Left lung (tissue), 10 donors: ENCODE results near the gene U2AF1. TPM values are rescaled to one million over a fixed set of nuclear protein-coding genes. Genes with fewer than 3 reads are reported as not detected.
"Not testable (repeated sequence)": the region's sequence is repeated elsewhere in the genome, so short reads cannot be mapped to it uniquely, and the experiment has no call there.

ENCODE experiments used
- ATAC-seq: fragments of 200-7000 bp; cut with Tn5 transposase; one replicate; pipeline ENCODE4 v1.9.1; 2020; ENCODE audit warnings: moderate library complexity
- DNase-seq, 4 donors: peaks; one replicate each; pipeline ENCODE4 v3.0.0-alpha.2; 2013 to 2020
- H3K27ac ChIP-seq, 2 donors: fragments of 200-600 bp; sonication (generic) in 1 of 2; one replicate each; pipeline versions ENCODE4 v1.5.0 to v1.8.0; 2020 to 2021
- H3K27me3 ChIP-seq, 2 donors: fragments of 200-600 bp; sonication (generic) in 1 of 2; one replicate each; pipeline versions ENCODE4 v1.5.0 to v1.8.0; 2020 to 2021
- H3K36me3 ChIP-seq, 2 donors: fragments of 200-600 bp; sonication (generic) in 1 of 2; one replicate each; pipeline versions ENCODE4 v1.5.0 to v1.8.0; 2020 to 2021
- H3K4me1 ChIP-seq, 2 donors: fragments of 200-600 bp; one replicate each; pipeline ENCODE4 v1.8.0; 2021
- H3K4me3 ChIP-seq, 2 donors: fragments of 200-600 bp; sonication (generic) in 1 of 2; one replicate each; pipeline versions ENCODE4 v1.5.0 to v1.8.0; 2020 to 2021; ENCODE audit warnings: mild to moderate bottlenecking in 1 of 2
- H3K9me3 ChIP-seq, 2 donors: fragments of 200-600 bp; sonication (generic) in 1 of 2; one replicate each; pipeline versions ENCODE4 v1.5.0 to v1.8.0; 2020 to 2021
- intact Hi-C, 2 donors: fragments of 100-400 bp; cut with DNase I; formaldehyde crosslinking; loops; one replicate each; pipeline versions ENCODE4 v1.11.2 to v1.14.2; 2022
- polyA plus RNA-seq, 6 donors: library from polyadenylated mRNA; unstranded; fragments of 120-200 nt; gene quantifications; one replicate each; pipeline ENCODE4 v1.2.1, GENCODE V29; 2013; ENCODE audit not compliant: insufficient read length in 6 of 6
- total RNA-seq, 2 donors: library from RNA; stranded (reverse); fragmentation: NEBNext Ultra II Directional; extraction: Animal tissue kit (Norgen Biotek cat#: 25700); gene quantifications; one replicate each; pipeline ENCODE4 v1.2.1, GENCODE V29; 2021
- donor health status: DM: no; HTN: yes; CAD: no.
- donor health status: DM: no; HTN: no; CAD: no.

Gene U2AF1
- total and polyA plus RNA-seq, 8 donors: 26.4 to 89.4 (median 43.1) TPM

GRCh38 chr21:43114483-43114882, 7.1 kb upstream of the U2AF1 start:
- H3K4me3 ChIP-seq, intact Hi-C loops, H3K9me3 ChIP-seq, H3K27ac ChIP-seq, H3K36me3 ChIP-seq, ATAC-seq, DNase-seq, H3K27me3 ChIP-seq, H3K4me1 ChIP-seq: not testable (repeated sequence)

- H3K4me3 ChIP-seq, DNase-seq, H3K9me3 ChIP-seq, H3K27me3 ChIP-seq, H3K27ac ChIP-seq, H3K4me1 ChIP-seq, H3K36me3 ChIP-seq, ATAC-seq, intact Hi-C loops: not testable (repeated sequence)
Measured at GRCh38 chr21:43109006-43109405, 1.6 kb upstream of the U2AF1 start.

DNA sequence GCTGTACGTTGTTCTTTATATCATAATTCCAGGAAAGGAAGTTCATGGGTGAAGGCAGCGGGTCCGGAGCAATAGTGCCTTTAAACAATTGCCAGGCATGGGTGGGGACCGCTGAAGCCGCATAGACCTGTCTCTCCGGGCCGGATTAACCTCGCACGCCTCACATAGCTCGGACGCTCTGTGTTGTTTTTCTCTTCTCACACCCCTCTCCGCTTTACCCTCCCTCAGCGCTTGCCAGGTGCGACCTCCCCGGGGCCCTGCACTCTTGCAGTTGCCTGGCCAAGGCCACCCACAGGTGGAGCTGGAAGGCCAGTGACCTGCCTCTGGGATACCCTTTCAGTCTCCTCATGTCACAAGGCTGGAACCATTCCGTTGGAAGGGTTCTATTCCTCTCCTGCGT, 807 bp upstream of the U2AF1 start:
- DNase-seq, intact Hi-C loops: not testable (repeated sequence)
- peak; percentile 24 for ATAC-seq

GRCh38 chr21:43107794-43108137, 396 bp upstream of the U2AF1 start:
- intact Hi-C loops, H3K9me3 ChIP-seq, H3K4me3 ChIP-seq, H3K4me1 ChIP-seq, H3K27ac ChIP-seq, H3K36me3 ChIP-seq, DNase-seq, H3K27me3 ChIP-seq: not testable (repeated sequence)
- ATAC-seq: peak; percentile 36

More for the DNA sequence above, 807 bp upstream of the U2AF1 start:
- not testable (repeated sequence) for H3K4me3 ChIP-seq, H3K4me1 ChIP-seq, H3K27me3 ChIP-seq, H3K9me3 ChIP-seq, H3K27ac ChIP-seq, H3K36me3 ChIP-seq

- DNase-seq, H3K4me3 ChIP-seq, intact Hi-C loops, H3K27ac ChIP-seq, ATAC-seq, H3K36me3 ChIP-seq, H3K9me3 ChIP-seq, H3K4me1 ChIP-seq, H3K27me3 ChIP-seq: not testable (repeated sequence)
Measured at GRCh38 chr21:43104642-43105041, 2.7 kb downstream of the U2AF1 start.

DNA sequence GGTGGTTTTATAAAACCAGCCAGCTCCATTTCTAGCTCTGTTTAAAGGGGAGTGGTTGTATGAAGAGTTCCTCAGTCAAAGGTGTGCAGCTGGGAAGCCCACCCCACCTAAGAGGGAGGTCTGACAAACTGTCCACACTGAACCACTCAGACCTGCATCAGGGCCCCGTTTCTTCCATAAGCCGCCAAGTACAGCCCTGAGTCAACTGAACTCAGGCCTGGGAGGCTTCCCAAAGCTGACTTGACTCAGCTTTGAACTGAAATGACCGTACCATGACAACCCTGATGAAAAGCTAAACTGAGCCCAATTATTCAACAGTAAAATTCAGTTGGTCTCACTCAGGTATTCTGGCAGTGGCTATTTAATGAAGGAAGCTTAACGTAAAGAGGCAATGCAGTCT, 5.1 kb downstream of the U2AF1 start:
- DNase-seq, intact Hi-C loops, ATAC-seq: not testable (repeated sequence)

GRCh38 chr21:43101676-43102075, 5.7 kb downstream of the U2AF1 start:
- H3K27me3 ChIP-seq, H3K4me1 ChIP-seq, ATAC-seq, intact Hi-C loops, H3K36me3 ChIP-seq, DNase-seq, H3K9me3 ChIP-seq, H3K27ac ChIP-seq, H3K4me3 ChIP-seq: not testable (repeated sequence)

More for the DNA sequence above, 5.1 kb downstream of the U2AF1 start:
- H3K36me3 ChIP-seq, H3K9me3 ChIP-seq, H3K4me1 ChIP-seq, H3K27me3 ChIP-seq, H3K4me3 ChIP-seq, H3K27ac ChIP-seq: not testable (repeated sequence)

DNA sequence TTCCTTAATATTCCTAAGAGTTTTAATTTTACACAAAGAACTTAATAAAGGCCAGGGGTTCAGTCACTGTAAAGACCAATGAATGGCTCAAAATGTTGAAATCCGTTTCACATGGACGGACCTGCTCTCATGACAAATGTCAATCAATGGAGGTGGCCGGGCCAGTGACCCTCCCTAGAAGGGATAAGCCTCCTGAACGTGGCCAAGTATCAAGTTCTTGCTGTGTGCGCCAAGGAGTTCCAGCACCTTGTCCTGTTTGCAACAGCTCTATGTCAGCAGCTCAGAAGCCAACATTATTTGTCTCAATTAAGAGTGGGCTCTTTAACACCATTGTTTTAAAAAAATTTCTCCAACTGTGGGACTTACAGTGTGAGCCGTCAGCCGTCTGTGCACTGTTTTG, 6.4 kb downstream of the U2AF1 start:
- DNase-seq, H3K9me3 ChIP-seq, intact Hi-C loops, ATAC-seq, H3K4me1 ChIP-seq, H3K36me3 ChIP-seq, H3K27me3 ChIP-seq, H3K27ac ChIP-seq, H3K4me3 ChIP-seq: not testable (repeated sequence)

DNA sequence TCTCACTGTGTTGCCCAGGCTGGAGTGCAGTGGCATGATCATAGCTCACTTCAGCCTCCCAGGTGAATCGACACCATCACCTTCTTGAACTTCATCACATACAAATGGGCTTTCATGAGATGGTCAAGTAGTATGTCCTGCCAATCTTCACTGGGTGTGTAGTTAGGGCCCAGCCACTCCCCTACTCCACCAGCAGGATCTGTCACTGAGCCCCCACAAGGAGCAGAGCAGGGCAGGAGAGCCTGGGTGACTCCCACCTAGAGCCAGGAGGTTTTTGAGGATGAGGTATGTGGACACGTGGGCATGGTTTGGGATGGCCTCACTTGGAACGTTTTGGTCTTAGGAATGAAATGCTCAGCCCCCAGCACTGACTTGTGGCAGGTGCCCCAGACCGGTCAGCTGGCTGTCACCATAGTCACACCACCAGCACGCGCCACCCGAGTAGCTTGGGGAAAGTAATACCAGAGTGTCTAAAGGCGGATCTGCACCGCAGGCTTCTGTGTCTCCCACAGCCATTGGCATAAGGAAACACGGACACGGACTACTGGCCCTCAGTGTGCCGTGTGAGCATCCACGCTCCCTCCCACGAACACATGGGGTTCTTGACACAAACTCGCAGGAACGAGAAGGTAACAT, 15.3 kb downstream of the U2AF1 start:
- ATAC-seq, DNase-seq, H3K4me3 ChIP-seq, H3K27ac ChIP-seq, H3K27me3 ChIP-seq, H3K36me3 ChIP-seq, H3K9me3 ChIP-seq, H3K4me1 ChIP-seq, intact Hi-C loops: not testable (repeated sequence)

DNA sequence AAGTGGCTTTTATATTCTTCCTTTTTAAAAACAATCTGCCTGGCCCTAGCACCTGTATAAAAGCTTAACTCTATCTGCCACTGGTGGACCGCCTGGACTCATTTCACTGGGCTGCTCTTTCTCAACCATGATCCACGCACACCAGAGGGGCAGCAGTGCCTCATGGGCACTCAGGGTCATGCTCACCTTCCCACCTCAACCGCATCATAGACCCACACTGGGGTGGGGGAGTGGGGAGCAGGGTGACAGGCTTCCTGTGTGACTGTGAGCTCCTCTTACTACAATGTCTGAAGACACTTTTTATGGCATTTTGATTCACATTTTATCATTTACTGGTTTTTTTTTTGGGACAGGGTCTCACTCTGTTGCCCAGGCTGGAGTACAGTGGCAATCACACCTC, 16.4 kb downstream of the U2AF1 start:
- H3K27me3 ChIP-seq, intact Hi-C loops, DNase-seq, H3K36me3 ChIP-seq, H3K9me3 ChIP-seq, H3K4me3 ChIP-seq, ATAC-seq, H3K27ac ChIP-seq, H3K4me1 ChIP-seq: not testable (repeated sequence)

GRCh38 chr21:43089463-43089862, 17.9 kb downstream of the U2AF1 start:
- intact Hi-C loops, H3K27me3 ChIP-seq: not testable (repeated sequence)

DNA sequence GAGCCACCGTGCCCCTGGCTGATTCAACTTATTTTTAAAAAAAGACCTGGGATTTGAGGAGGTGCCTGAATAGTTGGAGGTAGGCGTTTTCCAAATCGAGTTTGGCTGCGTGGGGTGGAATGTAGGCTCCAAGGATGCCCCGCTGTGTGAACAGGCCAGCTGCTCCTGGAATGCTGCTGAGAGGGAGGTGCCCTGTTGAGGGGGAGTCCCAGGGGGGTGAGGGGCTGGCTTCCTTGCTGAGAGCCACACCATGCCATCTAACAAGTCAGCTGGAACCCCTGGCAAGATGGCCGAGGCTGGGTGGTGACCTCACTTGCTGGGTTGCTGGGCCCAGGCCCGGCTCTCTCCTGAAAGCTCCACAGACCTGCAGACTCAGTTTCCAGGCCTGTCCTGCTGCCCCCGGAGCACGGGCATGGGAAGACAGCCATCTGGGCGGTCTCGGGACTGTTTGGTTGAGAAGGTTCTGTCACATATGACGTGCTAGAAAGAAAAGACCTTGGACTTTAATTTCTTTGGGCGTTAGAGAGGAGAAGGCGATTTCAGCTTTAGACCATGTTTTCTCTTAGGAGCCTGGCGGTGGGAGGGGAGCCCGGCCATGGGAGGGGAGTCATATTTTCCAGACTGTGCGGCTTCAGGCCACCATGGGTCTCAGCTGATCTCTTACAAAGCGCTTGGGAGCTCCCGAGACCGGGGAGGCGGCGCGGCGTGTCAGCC, 24.6 kb downstream of the U2AF1 start:
- H3K4me1 ChIP-seq, intact Hi-C loops, H3K27ac ChIP-seq, ATAC-seq, H3K4me3 ChIP-seq, H3K27me3 ChIP-seq, H3K36me3 ChIP-seq, DNase-seq, H3K9me3 ChIP-seq: not testable (repeated sequence)

More at GRCh38 chr21:43089463-43089862, 17.9 kb downstream of the U2AF1 start:
- not testable (repeated sequence) for H3K9me3 ChIP-seq, H3K36me3 ChIP-seq, H3K4me3 ChIP-seq, DNase-seq, ATAC-seq, H3K27ac ChIP-seq, H3K4me1 ChIP-seq

GRCh38 chr21:43076643-43077042, 30.7 kb downstream of the U2AF1 start:
- H3K27ac ChIP-seq, ATAC-seq, H3K9me3 ChIP-seq, intact Hi-C loops, H3K36me3 ChIP-seq, H3K27me3 ChIP-seq, H3K4me1 ChIP-seq, DNase-seq, H3K4me3 ChIP-seq: not testable (repeated sequence)
